Measurements from ENCODE around the gene PPM1L.

GRCh38 chr3:160829486-160830009, 73.5 kb downstream of the PPM1L start:
- TF ChIP-seq, protein P1, sequence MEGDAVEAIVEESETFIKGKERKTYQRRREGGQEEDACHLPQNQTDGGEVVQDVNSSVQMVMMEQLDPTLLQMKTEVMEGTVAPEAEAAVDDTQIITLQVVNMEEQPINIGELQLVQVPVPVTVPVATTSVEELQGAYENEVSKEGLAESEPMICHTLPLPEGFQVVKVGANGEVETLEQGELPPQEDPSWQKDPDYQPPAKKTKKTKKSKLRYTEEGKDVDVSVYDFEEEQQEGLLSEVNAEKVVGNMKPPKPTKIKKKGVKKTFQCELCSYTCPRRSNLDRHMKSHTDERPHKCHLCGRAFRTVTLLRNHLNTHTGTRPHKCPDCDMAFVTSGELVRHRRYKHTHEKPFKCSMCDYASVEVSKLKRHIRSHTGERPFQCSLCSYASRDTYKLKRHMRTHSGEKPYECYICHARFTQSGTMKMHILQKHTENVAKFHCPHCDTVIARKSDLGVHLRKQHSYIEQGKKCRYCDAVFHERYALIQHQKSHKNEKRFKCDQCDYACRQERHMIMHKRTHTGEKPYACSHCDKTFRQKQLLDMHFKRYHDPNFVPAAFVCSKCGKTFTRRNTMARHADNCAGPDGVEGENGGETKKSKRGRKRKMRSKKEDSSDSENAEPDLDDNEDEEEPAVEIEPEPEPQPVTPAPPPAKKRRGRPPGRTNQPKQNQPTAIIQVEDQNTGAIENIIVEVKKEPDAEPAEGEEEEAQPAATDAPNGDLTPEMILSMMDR (IDR thresholded peaks at IDR 0.05; ENCODE audit: low read length) = no peak
- no peak for TF ChIP-seq EZH2phosphoT487 (IDR thresholded peaks at IDR 0.05; ENCODE audit: low read length)
